ENCODE results near the gene AOPEP.

DNA sequence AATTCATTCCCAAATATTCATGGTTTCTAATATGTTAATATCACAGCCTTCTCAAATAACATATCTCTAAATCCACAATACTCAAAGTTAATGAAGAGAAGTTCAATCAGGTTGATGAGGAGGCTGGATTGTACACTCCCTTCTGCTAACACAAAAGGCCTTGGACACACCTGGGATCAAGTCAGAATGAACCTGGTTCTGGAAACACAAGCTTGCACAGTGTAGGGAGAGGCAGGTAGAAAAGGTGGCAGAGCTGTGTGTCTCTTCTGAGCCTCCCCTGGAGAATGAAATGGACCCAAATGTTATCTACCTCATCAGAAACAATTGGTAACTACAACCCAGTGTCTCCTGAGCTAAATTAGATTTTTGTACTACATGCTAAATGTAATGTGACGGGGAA lies 46.5 kb upstream of the AOPEP start:
- no peak for TF ChIP-seq RAD21 (conservative IDR thresholded peaks at IDR 0.05 in 1 of 2, IDR thresholded peaks at IDR 0.05 in 1 of 2)
- TF ChIP-seq CEBPB (IDR thresholded peaks at IDR 0.05), result no peak
- no peak for TF ChIP-seq CBX2 (IDR thresholded peaks at IDR 0.05; ENCODE audit: borderline replicate concordance, low read depth)
- no peak for TF ChIP-seq RARB (CRISPR knock-in tag; IDR thresholded peaks at IDR 0.05)
- TF ChIP-seq CTCF (IDR thresholded peaks at IDR 0.05), result no peak
- no peak for TF ChIP-seq HOXA7 (CRISPR knock-in tag; IDR thresholded peaks at IDR 0.05)
- no peak for TF ChIP-seq MAZ (IDR thresholded peaks at IDR 0.05; ENCODE audit: borderline replicate concordance, low read depth, low read length)
- no peak for TF ChIP-seq POLR2AphosphoS2 (conservative IDR thresholded peaks at IDR 0.05; ENCODE audit: low read length)
- no peak for TF ChIP-seq REST (IDR thresholded peaks at IDR 0.05)
- TF ChIP-seq POLR2A (IDR thresholded peaks at IDR 0.05; ENCODE audit: low read length), result no peak
